Trophoblast cell (in vitro differentiated cells and primary cell): Measurements from ENCODE around the gene ULK1.

Experiments
- DNase-seq, 2 donors: peaks; one replicate each; pipeline ENCODE4 v3.0.0-alpha.2; 2016
- H2AFZ ChIP-seq: 2 replicates; pipeline ENCODE4 v1.6.1; 2013; ENCODE audit warnings: low read length, moderate library complexity, mild to moderate bottlenecking; ENCODE audit not compliant: insufficient read depth, poor library complexity
- H2AK5ac ChIP-seq: 2 replicates; pipeline ENCODE4 v1.6.1; 2013; ENCODE audit warnings: mild to moderate bottlenecking, low read length
- H2BK120ac ChIP-seq: 2 replicates; pipeline ENCODE4 v1.6.1; 2013; ENCODE audit warnings: low read length, mild to moderate bottlenecking, moderate library complexity; ENCODE audit not compliant: insufficient read depth, poor library complexity
- H2BK12ac ChIP-seq: 2 replicates; pipeline ENCODE4 v1.6.1; 2013; ENCODE audit warnings: mild to moderate bottlenecking, low read length, moderate library complexity
- H2BK5ac ChIP-seq: 2 replicates; pipeline ENCODE4 v1.6.1; 2013; ENCODE audit warnings: low read length, low read depth, moderate library complexity, mild to moderate bottlenecking; ENCODE audit not compliant: poor library complexity
- H3K14ac ChIP-seq: 2 replicates; pipeline ENCODE4 v1.6.1; 2013; ENCODE audit warnings: mild to moderate bottlenecking, low read length
- H3K18ac ChIP-seq: 2 replicates; pipeline ENCODE4 v1.6.1; 2013; ENCODE audit warnings: mild to moderate bottlenecking, low read length
- H3K23ac ChIP-seq: 2 replicates; pipeline ENCODE4 v1.6.1; 2013; ENCODE audit warnings: low read length
- H3K27ac ChIP-seq: 2 replicates; pipeline ENCODE4 v1.5.1; 2013; ENCODE audit warnings: low read depth, mild to moderate bottlenecking, inconsistent platforms, low read length, moderate library complexity
- H3K27me3 ChIP-seq: 2 replicates; pipeline ENCODE4 v1.6.1; 2013; ENCODE audit warnings: inconsistent platforms, mild to moderate bottlenecking, low read length, moderate library complexity; ENCODE audit not compliant: insufficient read depth
- H3K36me3 ChIP-seq, 2 experiments: 1 replicate in 1 of 2; 2 replicates in 1 of 2; pipeline ENCODE4 v1.6.1; 2013; ENCODE audit warnings: low read length in 2 of 2, mild to moderate bottlenecking in 2 of 2, moderate library complexity in 1 of 2; ENCODE audit not compliant: insufficient read depth in 2 of 2, control insufficient read depth in 1 of 2
- H3K4ac ChIP-seq: 2 replicates; pipeline ENCODE4 v1.6.1; 2013; ENCODE audit warnings: low read depth, mild to moderate bottlenecking, low read length, moderate library complexity
- H3K4me1 ChIP-seq, 2 experiments: 1 replicate in 1 of 2; 2 replicates in 1 of 2; pipeline ENCODE4 v1.6.1; 2013; ENCODE audit warnings: low read length in 2 of 2, mild to moderate bottlenecking in 2 of 2, moderate library complexity in 1 of 2; ENCODE audit not compliant: insufficient read depth in 2 of 2, control insufficient read depth in 1 of 2
- H3K4me2 ChIP-seq: 2 replicates; pipeline ENCODE4 v1.6.1; 2013; ENCODE audit warnings: inconsistent platforms, mild to moderate bottlenecking, low read length, moderate library complexity
- H3K4me3 ChIP-seq: 2 replicates; pipeline ENCODE4 v1.5.1; 2013; ENCODE audit warnings: mild to moderate bottlenecking, low read depth, low read length, inconsistent platforms
- H3K79me1 ChIP-seq: one replicate; pipeline ENCODE4 v1.6.1; 2013; ENCODE audit warnings: low read length
- H3K79me2 ChIP-seq: 2 replicates; pipeline ENCODE4 v1.6.1; 2013; ENCODE audit warnings: low read length, mild to moderate bottlenecking; ENCODE audit not compliant: control insufficient read depth, insufficient read depth, poor library complexity
- H3K9ac ChIP-seq: 2 replicates; pipeline ENCODE4 v1.6.1; 2013; ENCODE audit warnings: mild to moderate bottlenecking, low read length
- H3K9me3 ChIP-seq: 2 replicates; pipeline ENCODE4 v1.6.1; 2013; ENCODE audit warnings: low read depth, mild to moderate bottlenecking, control low read depth, inconsistent platforms, low read length; ENCODE audit not compliant: insufficient read depth
- H4K12ac ChIP-seq: 2 replicates; pipeline ENCODE4 v1.6.1; 2013; ENCODE audit warnings: low read depth, mild to moderate bottlenecking, low read length, moderate library complexity
- H4K8ac ChIP-seq: 2 replicates; pipeline ENCODE4 v1.6.1; 2013; ENCODE audit warnings: low read depth, mild to moderate bottlenecking, low read length, moderate library complexity
- H4K91ac ChIP-seq: one replicate; pipeline ENCODE4 v1.6.1; 2013; ENCODE audit warnings: low read depth, mild to moderate bottlenecking, low read length, moderate library complexity
- WGBS: extraction: QIAGEN DNeasy Blood & Tissue Kit; methylation state at CpG from one replicate; pipeline ENCODE4 v1.1.7; 2013; ENCODE audit warnings: missing lambda C conversion rate; ENCODE audit not compliant: insufficient read length, insufficient coverage; ENCODE audit errors: extremely low coverage; 5-methylcytosine and 5-hydroxymethylcytosine counted together

ULK1 gene

GRCh38 chr12:131943389-131943788 is 49.0 kb downstream of the ULK1 start:
- Histone ChIP-seq H4K8ac (no peak overlapping the region), H4K91ac (no peak overlapping the region), H3K9me3 (peaks cover 5% of the 10 kb centered on the region), H3K4me2 (no peak overlapping the region), H3K79me1 (no peaks in the 10 kb centered on the region), H3K23ac (no peak overlapping the region), H3K27ac (no peak overlapping the region), H4K12ac (no peak overlapping the region), H3K4ac (no peak overlapping the region), H3K79me2 (no peaks in the 10 kb centered on the region), H3K4me1 (no peaks in the 10 kb centered on the region), H2BK120ac (no peak overlapping the region), H3K9ac (no peak overlapping the region), H3K4me3 (no peak overlapping the region), H3K14ac (no peak overlapping the region), H2BK12ac (no peak overlapping the region), H3K18ac (no peak overlapping the region), H3K36me3 (peaks cover 42 to 48% of the 10 kb centered on the region in 2 experiments), H3K27me3 (no peaks in the 10 kb centered on the region), H2BK5ac (no peak overlapping the region), H2AFZ (no peak overlapping the region), H2AK5ac (no peak overlapping the region)
- no peak for DNase-seq
- WGBS = no CpG with 5 or more reads among the region's 8 CpGs

- peaks cover 40 to 48% of the 10 kb centered on the region in 2 experiments for H3K36me3 ChIP-seq
- WGBS = no CpG with 5 or more reads among the region's 10 CpGs
These were observed 49.5 kb downstream of the ULK1 start for GRCh38 chr12:131943876-131944275.

GRCh38 chr12:131944601-131945251 is 50.3 kb downstream of the ULK1 start:
- no peak for DNase-seq
- Histone ChIP-seq H3K79me2 (peaks cover 2% of the 10 kb centered on the region), H3K27ac (no peak overlapping the region), H2BK12ac (no peak overlapping the region), H3K4me3 (peak overlapping the region; percentile 23), H4K91ac (no peak overlapping the region), H3K4ac (no peak overlapping the region), H3K23ac (no peak overlapping the region), H2BK120ac (no peak overlapping the region), H2BK5ac (no peak overlapping the region), H3K9me3 (peaks cover 7% of the 10 kb centered on the region), H3K14ac (no peak overlapping the region), H3K27me3 (no peaks in the 10 kb centered on the region), H3K18ac (no peak overlapping the region), H4K12ac (no peak overlapping the region), H3K4me1 (peaks cover 0 to 3% of the 10 kb centered on the region in 2 experiments), H3K36me3 (peaks cover 36 to 43% of the 10 kb centered on the region in 2 experiments), H2AFZ (no peak overlapping the region), H4K8ac (no peak overlapping the region), H3K79me1 (peaks cover 3% of the 10 kb centered on the region), H3K4me2 (no peak overlapping the region), H2AK5ac (no peak overlapping the region), H3K9ac (no peak overlapping the region)
- no CpG with 5 or more reads among the region's 35 CpGs for WGBS

More at GRCh38 chr12:131943876-131944275, 49.5 kb downstream of the ULK1 start:
- no peak overlapping the region for H2AFZ ChIP-seq
- H3K27ac ChIP-seq = no peak overlapping the region
- no peak overlapping the region for H2BK120ac ChIP-seq
- H3K4me3 ChIP-seq = no peak overlapping the region
- H3K23ac ChIP-seq = no peak overlapping the region
- no peak overlapping the region for H2AK5ac ChIP-seq
- no peak overlapping the region for H4K8ac ChIP-seq
- H3K27me3 ChIP-seq = no peaks in the 10 kb centered on the region
- H2BK5ac ChIP-seq = no peak overlapping the region
- H3K9ac ChIP-seq = no peak overlapping the region
- H3K4me2 ChIP-seq = no peak overlapping the region
- H3K18ac ChIP-seq = no peak overlapping the region
- H3K9me3 ChIP-seq = peaks cover 5% of the 10 kb centered on the region
- H3K14ac ChIP-seq = no peak overlapping the region
- H3K79me1 ChIP-seq = no peaks in the 10 kb centered on the region
- H3K79me2 ChIP-seq = no peaks in the 10 kb centered on the region
- no peak for DNase-seq
- H2BK12ac ChIP-seq = no peak overlapping the region
- no peak overlapping the region for H4K12ac ChIP-seq
- no peaks in the 10 kb centered on the region for H3K4me1 ChIP-seq
- no peak overlapping the region for H3K4ac ChIP-seq
- no peak overlapping the region for H4K91ac ChIP-seq

GRCh38 chr12:131946757-131947156 is 52.3 kb downstream of the ULK1 start:
- no peak overlapping the region for H3K9ac ChIP-seq
- no peak overlapping the region for H3K4me2 ChIP-seq
- H3K36me3 ChIP-seq = peaks cover 24 to 28% of the 10 kb centered on the region in 2 experiments
- H2BK120ac ChIP-seq = no peak overlapping the region
- H3K79me2 ChIP-seq = peaks cover 12% of the 10 kb centered on the region
- no peak overlapping the region for H3K4ac ChIP-seq
- H3K14ac ChIP-seq = no peak overlapping the region
- H3K27me3 ChIP-seq = peaks cover 3% of the 10 kb centered on the region
- no peak overlapping the region for H3K4me3 ChIP-seq
- no peak overlapping the region for H2AK5ac ChIP-seq
- H3K79me1 ChIP-seq = peaks cover 12% of the 10 kb centered on the region
- H2BK5ac ChIP-seq = no peak overlapping the region
- WGBS = no CpG with 5 or more reads among the region's 6 CpGs
- no peak for DNase-seq
- H3K27ac ChIP-seq = no peak overlapping the region
- H3K18ac ChIP-seq = no peak overlapping the region
- H2AFZ ChIP-seq = no peak overlapping the region
- H2BK12ac ChIP-seq = no peak overlapping the region
- H3K9me3 ChIP-seq = peaks cover 6% of the 10 kb centered on the region
- H4K91ac ChIP-seq = no peak overlapping the region
- no peak overlapping the region for H4K12ac ChIP-seq
- no peak overlapping the region for H4K8ac ChIP-seq
- peaks cover 0 to 8% of the 10 kb centered on the region in 2 experiments for H3K4me1 ChIP-seq
- H3K23ac ChIP-seq = no peak overlapping the region
